ENCODE data around the gene KRT3. TPM values are rescaled to one million over a fixed set of nuclear protein-coding genes. Genes with fewer than 3 reads are reported as not detected.

KRT3 gene
- total RNA-seq (not detected), polyA plus RNA-seq (not detected)

- TF ChIP-seq CTCF (IDR thresholded peaks at IDR 0.05; ENCODE audit: low read depth, low read length, missing input control) (no peak), YY1 (IDR thresholded peaks at IDR 0.05) (no peak), ZBTB33 (IDR thresholded peaks at IDR 0.05) (no peak), FOXA2 (IDR thresholded peaks at IDR 0.05) (no peak), TAF1 (conservative IDR thresholded peaks at IDR 0.05) (no peak), HNF4A (conservative IDR thresholded peaks at IDR 0.05) (no peak), RAD21 (IDR thresholded peaks at IDR 0.05) (no peak), NR2F2 (IDR thresholded peaks at IDR 0.05) (no peak), SP1 (IDR thresholded peaks at IDR 0.05) (no peak), MAX (IDR thresholded peaks at IDR 0.05) (no peak), RXRA (IDR thresholded peaks at IDR 0.05) (no peak), JUND (IDR thresholded peaks at IDR 0.05) (no peak), HNF4G (IDR thresholded peaks at IDR 0.05) (no peak)
- DNase-seq (ENCODE audit: low spot score): no peak
- H3K27ac ChIP-seq (ENCODE audit: low read depth in 1 of 2, low read length in 2 of 2): no peak within 1 kb of the TSS
- H3K9ac ChIP-seq (ENCODE audit: low read depth in 1 of 2, low read length in 2 of 2): no peak within 1 kb of the TSS
- H3K4me3 ChIP-seq (ENCODE audit: low read depth in 1 of 3, low read length in 3 of 3): no peak within 1 kb of the TSS
- no peaks in the 10 kb centered on the region for H3K36me3 ChIP-seq (ENCODE audit: control insufficient read depth in 4 of 4, insufficient read depth in 3 of 4, low read depth in 1 of 4, low read length in 3 of 4)
- H3K9me3 ChIP-seq (ENCODE audit: control insufficient read depth in 4 of 4, low read length in 3 of 4): no peaks in the 10 kb centered on the region
- 91% methylated on average over 17 of the region's 17 CpGs for WGBS
- no peaks in the 10 kb centered on the region for H3K4me1 ChIP-seq (ENCODE audit: control insufficient read depth in 4 of 4, insufficient read depth in 4 of 4, low read length in 3 of 4)
- no peaks in the 10 kb centered on the region for H3K27me3 ChIP-seq (ENCODE audit: control insufficient read depth in 4 of 4, insufficient read depth in 4 of 4, low read length in 3 of 4)
Observed at GRCh38 chr12:52795694-52796428, at the start of gene KRT3. TSS of gene KRT3 (minus strand) at chr12:52796117. CDS start at chr12:52796042, 75 bp downstream.

GRCh38 chr12:52844386-52844785 lies 48.5 kb upstream of the KRT3 start:
- no peaks in the 10 kb centered on the region for H3K27me3 ChIP-seq (ENCODE audit: control insufficient read depth in 4 of 4, insufficient read depth in 4 of 4, low read length in 3 of 4)
- DNase-seq (ENCODE audit: low spot score): no peak
- H3K4me1 ChIP-seq (ENCODE audit: control insufficient read depth in 4 of 4, insufficient read depth in 4 of 4, low read length in 3 of 4): no peaks in the 10 kb centered on the region
- H3K27ac ChIP-seq (ENCODE audit: low read depth in 1 of 2, low read length in 2 of 2): no peak overlapping the region
- no peak for TF ChIP-seq TAF1 (conservative IDR thresholded peaks at IDR 0.05)
- 92% methylated on average over 11 of the region's 11 CpGs for WGBS
- no peaks in the 10 kb centered on the region for H3K36me3 ChIP-seq (ENCODE audit: control insufficient read depth in 4 of 4, insufficient read depth in 3 of 4, low read depth in 1 of 4, low read length in 3 of 4)
- no peaks in the 10 kb centered on the region for H3K9me3 ChIP-seq (ENCODE audit: control insufficient read depth in 4 of 4, low read length in 3 of 4)
- no peak overlapping the region for H3K9ac ChIP-seq (ENCODE audit: low read depth in 1 of 2, low read length in 2 of 2)
- H3K4me3 ChIP-seq (ENCODE audit: low read depth in 1 of 3, low read length in 3 of 3): no peak overlapping the region

DNA sequence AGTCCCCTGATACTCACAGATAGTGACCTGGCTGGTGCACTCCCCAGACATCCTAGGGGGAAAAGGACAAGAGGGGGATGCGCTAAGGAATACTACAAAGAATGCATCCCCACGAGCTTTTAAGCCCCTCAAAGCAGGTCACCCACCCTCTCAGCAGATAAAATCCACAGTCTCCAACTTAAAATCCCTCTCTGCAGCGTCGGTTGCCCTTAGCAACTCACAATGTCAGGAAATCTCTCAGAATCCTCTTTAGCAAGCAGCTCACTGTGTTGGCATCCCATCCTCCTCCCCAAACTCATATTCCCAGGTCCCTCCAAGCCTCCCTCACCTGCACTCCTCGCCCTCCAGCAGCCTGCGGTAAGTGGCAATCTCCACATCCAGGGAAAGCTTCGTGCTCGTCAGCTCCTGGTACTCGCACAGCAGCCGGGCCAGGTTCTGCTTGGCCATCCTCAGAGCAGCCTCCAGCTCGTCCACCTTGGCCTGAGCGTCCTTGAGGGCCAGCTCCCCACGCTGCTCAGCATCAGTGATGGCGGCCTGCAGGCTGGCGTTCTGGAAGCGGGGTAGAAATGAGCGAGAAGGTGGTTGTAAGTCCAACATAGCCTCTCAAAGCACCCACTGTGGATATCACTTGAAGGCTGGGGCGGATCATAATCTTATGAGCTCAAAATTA lies 43.7 kb upstream of the KRT3 start:
- H3K27me3 ChIP-seq (ENCODE audit: control insufficient read depth in 4 of 4, insufficient read depth in 4 of 4, low read length in 3 of 4): peaks cover 0 to 3% (median 0%) of the 10 kb centered on the region in 4 donors
- WGBS: 74% methylated on average over 18 of the region's 18 CpGs
- DNase-seq (ENCODE audit: low spot score): no peak
- no peak overlapping the region for H3K4me3 ChIP-seq (ENCODE audit: low read depth in 1 of 3, low read length in 3 of 3)
- H3K4me1 ChIP-seq (ENCODE audit: control insufficient read depth in 4 of 4, insufficient read depth in 4 of 4, low read length in 3 of 4): no peaks in the 10 kb centered on the region
- no peak overlapping the region for H3K9ac ChIP-seq (ENCODE audit: low read depth in 1 of 2, low read length in 2 of 2)
- H3K9me3 ChIP-seq (ENCODE audit: control insufficient read depth in 4 of 4, low read length in 3 of 4): no peaks in the 10 kb centered on the region
- H3K27ac ChIP-seq (ENCODE audit: low read depth in 1 of 2, low read length in 2 of 2): no peak overlapping the region
- no peaks in the 10 kb centered on the region for H3K36me3 ChIP-seq (ENCODE audit: control insufficient read depth in 4 of 4, insufficient read depth in 3 of 4, low read depth in 1 of 4, low read length in 3 of 4)
- TF ChIP-seq JUND (IDR thresholded peaks at IDR 0.05): no peak
- no peak for TF ChIP-seq SP1 (IDR thresholded peaks at IDR 0.05)

Measured in liver (tissue), 9 donors.